ENCODE data around the gene PRDX2. TPM values are rescaled to one million over a fixed set of nuclear protein-coding genes. Genes with fewer than 3 reads are reported as not detected.

Gene PRDX2
- total and polyA plus RNA-seq, 2 donors (not counting 3 experiments of a cell fraction or from before 2014, with no cell fraction given): 247 to 492 TPM

GRCh38 chr19:12784394-12784870 is 17.2 kb downstream of the PRDX2 start:
- POLR2A ChIA-PET: no interaction called here
- DNase-seq (ENCODE audit: low read depth, low spot score) (no peak), FAIRE-seq (no peak)
- TF ChIP-seq MAX (IDR thresholded peaks at IDR 0.05; ENCODE audit: insufficient read depth, insufficient read length): no peak
- no peak for TF ChIP-seq EZH2 (IDR thresholded peaks at IDR 0.05; ENCODE audit: borderline replicate concordance, low read depth, low read length, severe bottlenecking)
- TF ChIP-seq MYC (IDR thresholded peaks at IDR 0.05; ENCODE audit: low read depth, low read length): no peak
- TF ChIP-seq POLR2AphosphoS5 (IDR thresholded peaks at IDR 0.05; ENCODE audit: insufficient read depth, low read depth, low read length): no peak
- TF ChIP-seq POLR2A (IDR thresholded peaks at IDR 0.05; ENCODE audit: low read depth, low read length): no peak
- TF ChIP-seq GATA2 (IDR thresholded peaks at IDR 0.05; ENCODE audit: insufficient read depth, insufficient read length, low read depth, low read length): no peak
- TF ChIP-seq FOS (IDR thresholded peaks at IDR 0.05; ENCODE audit: borderline replicate concordance, insufficient read depth, low read length): no peak
- TF ChIP-seq CTCF (IDR thresholded peaks at IDR 0.05; ENCODE audit: extremely low read depth in 1 of 2, insufficient read depth in 1 of 2, low read depth in 1 of 2, low read length in 2 of 2): no peak
- TF ChIP-seq JUN (IDR thresholded peaks at IDR 0.05; ENCODE audit: borderline replicate concordance, insufficient read depth, insufficient read length, low read depth): no peak
- dilution Hi-C loops (cut with MboI; ENCODE audit: extremely low pct_ligation_motif_present, low sequenced_read_pairs) (no loop called here), intact Hi-C loops (cut with micrococcal nuclease) (loop anchor here (10.0 kb wide), 1 partner anchor 150 kb away; the partner anchor contains the start of genes CALR and FARSA)
- CTCF ChIA-PET: no interaction called here
- peaks cover 24% of the 10 kb centered on the region for H3K4me1 ChIP-seq (ENCODE audit: control insufficient read depth, extremely low read depth, insufficient read depth, low read length)
- BruUV-seq (replicated peaks): no TSS peak
- no peaks in the 10 kb centered on the region for H3K9me1 ChIP-seq (replicated peaks; ENCODE audit: control insufficient read depth, extremely low read depth, insufficient read depth, low read length)
- peak overlapping the region; percentile 25 for H3K27ac ChIP-seq (ENCODE audit: insufficient read depth, low read depth, low read length)
- no peaks in the 10 kb centered on the region for H3K9me3 ChIP-seq (replicated peaks; ENCODE audit: control insufficient read depth, insufficient read depth, low read length)
- no peaks in the 10 kb centered on the region for H3K27me3 ChIP-seq (ENCODE audit: control insufficient read depth in 2 of 2, insufficient read depth in 2 of 2, low read length in 2 of 2)
- no peaks in the 10 kb centered on the region for H3K79me2 ChIP-seq (ENCODE audit: control insufficient read depth, insufficient read depth, low read length)
- H3K4me2 ChIP-seq (ENCODE audit: insufficient read depth, low read length): no peak overlapping the region
- no peak overlapping the region for H3K9ac ChIP-seq (replicated peaks; ENCODE audit: extremely low read depth, insufficient read depth, low read length)
- no peaks in the 10 kb centered on the region for H4K20me1 ChIP-seq (replicated peaks; ENCODE audit: control insufficient read depth, extremely low read depth, insufficient read depth, low read length)
- H3K4me3 ChIP-seq (replicated peaks in 1 of 3; ENCODE audit: insufficient read depth in 1 of 3, low read depth in 1 of 3, low read length in 3 of 3): no peak overlapping the region
- no peaks in the 10 kb centered on the region for H3K36me3 ChIP-seq (ENCODE audit: control insufficient read depth in 2 of 2, extremely low read depth in 1 of 2, insufficient read depth in 2 of 2, low read length in 2 of 2)
- no peak overlapping the region for H2AFZ ChIP-seq (ENCODE audit: low read depth, low read length)

Data from endothelial cell of umbilical vein (primary cell).